HepG2 (cell line): ENCODE data around the gene GIMAP8. TPM values are rescaled to one million over a fixed set of nuclear protein-coding genes. Genes with fewer than 3 reads are reported as not detected.

Experiments used
- ARID5B ChIP-seq: IDR thresholded peaks from 2 replicates; pipeline ENCODE4 v1.4.0; 2020; ENCODE audit warnings: mild to moderate bottlenecking, missing genetic modification reagents
- BRD4 ChIP-seq: sonication (generic); formaldehyde crosslinking; IDR thresholded peaks from 2 replicates; pipeline ENCODE4 v1.4.0; 2020; ENCODE audit warnings: missing genetic modification reagents
- CERS6 ChIP-seq: sonication (generic); formaldehyde crosslinking; IDR thresholded peaks from 2 replicates; pipeline ENCODE4 v1.5.0; 2020; ENCODE audit warnings: missing genetic modification reagents
- HNF4A ChIP-seq: sonication (generic); formaldehyde crosslinking; IDR thresholded peaks from 2 replicates; pipeline ENCODE4 v1.4.0; 2020; ENCODE audit warnings: missing genetic modification reagents
- KAT7 ChIP-seq: IDR thresholded peaks from 2 replicates; pipeline ENCODE4 v1.6.1; 2018; ENCODE audit warnings: borderline replicate concordance, missing compliant biosample characterization
- NONO ChIP-seq, 2 experiments: fragments of 450-650 bp in 1 of 2; sonication (generic) in 1 of 2; formaldehyde crosslinking in 1 of 2; IDR thresholded peaks in 1 of 2; conservative IDR thresholded peaks in 1 of 2; 2 replicates each; pipeline versions ENCODE4 v1.6.1 to v1.8.0; 2017 to 2022; ENCODE audit warnings: mild to moderate bottlenecking in 1 of 2, missing genetic modification reagents in 1 of 2, moderate library complexity in 1 of 2
- SMAD3 ChIP-seq: sonication (generic); formaldehyde crosslinking; IDR thresholded peaks from 2 replicates; pipeline ENCODE4 v1.4.0; 2020; ENCODE audit warnings: missing genetic modification reagents
- SMARCC2 ChIP-seq: fragments of 450-650 bp; IDR thresholded peaks from 2 replicates; pipeline ENCODE4 v1.6.1; 2017; ENCODE audit warnings: antibody characterized with exemption, mild to moderate bottlenecking
- YEATS2 ChIP-seq: sonication (generic); formaldehyde crosslinking; IDR thresholded peaks from 2 replicates; pipeline ENCODE4 v1.4.0; 2020; ENCODE audit warnings: missing genetic modification reagents, borderline replicate concordance
- ZFX ChIP-seq: sonication (generic); formaldehyde crosslinking; IDR thresholded peaks from 2 replicates; pipeline ENCODE4 v1.4.0; 2020; ENCODE audit warnings: mild to moderate bottlenecking, low read depth, missing genetic modification reagents, moderate library complexity
- ZNF225 ChIP-seq: sonication (generic); formaldehyde crosslinking; IDR thresholded peaks from 2 replicates; pipeline ENCODE4 v1.4.0; 2020; ENCODE audit warnings: mild to moderate bottlenecking, missing genetic modification reagents
- ZNF264 ChIP-seq: sonication (generic); formaldehyde crosslinking; IDR thresholded peaks from 2 replicates; pipeline ENCODE4 v1.4.0; 2020; ENCODE audit warnings: missing genetic modification reagents
- ZNF513 ChIP-seq: sonication (generic); formaldehyde crosslinking; conservative IDR thresholded peaks from 2 replicates; pipeline ENCODE4 v1.5.0; 2020; ENCODE audit warnings: missing genetic modification reagents
- ZNF781 ChIP-seq: sonication (generic); formaldehyde crosslinking; IDR thresholded peaks from 2 replicates; pipeline ENCODE4 v1.5.1; 2020; ENCODE audit warnings: borderline replicate concordance, mild to moderate bottlenecking, missing genetic modification reagents; ENCODE audit errors: not compliant biosample characterization
- ZSCAN22 ChIP-seq: sonication (generic); formaldehyde crosslinking; IDR thresholded peaks from 2 replicates; pipeline ENCODE4 v1.4.0; 2020; ENCODE audit warnings: mild to moderate bottlenecking, missing genetic modification reagents
- polyA plus RNA-seq, 8 experiments: library from polyadenylated mRNA; depleted of rRNA in 3 of 8; stranded (reverse) in 7 of 8; unstranded in 1 of 8; fragments of >200 nt; fragmentation: Illumina TruSeq in 4 of 8; extraction: Trizol in 4 of 8; gene quantifications; 2 replicates each; pipeline versions ENCODE4 v1.2.1 to v1.2.3, GENCODE V29; 2011 to 2016; ENCODE audit warnings: low read depth in 4 of 8, missing spikeins in 1 of 8, mixed read lengths in 1 of 8; ENCODE audit not compliant: insufficient read depth in 1 of 8
- total RNA-seq, 5 experiments: library from RNA; depleted of rRNA; stranded (reverse); fragments of >200 nt; fragmentation: Illumina TruSeq; extraction: Trizol; gene quantifications; 2 replicates each; pipeline ENCODE4 v1.2.3, GENCODE V29; 2016; ENCODE audit warnings: low read depth in 1 of 5
- TF ChIP-seq, protein P1 (sequence below), 2 experiments: fragments of 450-650 bp in 1 of 2; sonication (generic) in 1 of 2; formaldehyde crosslinking; IDR thresholded peaks; 2 replicates each; pipeline versions ENCODE4 v1.5.0 to v1.8.0; 2020 to 2022; ENCODE audit warnings: mild to moderate bottlenecking in 1 of 2, missing genetic modification reagents in 1 of 2

The GIMAP8 gene
- total and polyA plus RNA-seq, 2 of the 13 experiments (the other 11 are each of a cell fraction or from before 2014, with no cell fraction given): not detected

DNA sequence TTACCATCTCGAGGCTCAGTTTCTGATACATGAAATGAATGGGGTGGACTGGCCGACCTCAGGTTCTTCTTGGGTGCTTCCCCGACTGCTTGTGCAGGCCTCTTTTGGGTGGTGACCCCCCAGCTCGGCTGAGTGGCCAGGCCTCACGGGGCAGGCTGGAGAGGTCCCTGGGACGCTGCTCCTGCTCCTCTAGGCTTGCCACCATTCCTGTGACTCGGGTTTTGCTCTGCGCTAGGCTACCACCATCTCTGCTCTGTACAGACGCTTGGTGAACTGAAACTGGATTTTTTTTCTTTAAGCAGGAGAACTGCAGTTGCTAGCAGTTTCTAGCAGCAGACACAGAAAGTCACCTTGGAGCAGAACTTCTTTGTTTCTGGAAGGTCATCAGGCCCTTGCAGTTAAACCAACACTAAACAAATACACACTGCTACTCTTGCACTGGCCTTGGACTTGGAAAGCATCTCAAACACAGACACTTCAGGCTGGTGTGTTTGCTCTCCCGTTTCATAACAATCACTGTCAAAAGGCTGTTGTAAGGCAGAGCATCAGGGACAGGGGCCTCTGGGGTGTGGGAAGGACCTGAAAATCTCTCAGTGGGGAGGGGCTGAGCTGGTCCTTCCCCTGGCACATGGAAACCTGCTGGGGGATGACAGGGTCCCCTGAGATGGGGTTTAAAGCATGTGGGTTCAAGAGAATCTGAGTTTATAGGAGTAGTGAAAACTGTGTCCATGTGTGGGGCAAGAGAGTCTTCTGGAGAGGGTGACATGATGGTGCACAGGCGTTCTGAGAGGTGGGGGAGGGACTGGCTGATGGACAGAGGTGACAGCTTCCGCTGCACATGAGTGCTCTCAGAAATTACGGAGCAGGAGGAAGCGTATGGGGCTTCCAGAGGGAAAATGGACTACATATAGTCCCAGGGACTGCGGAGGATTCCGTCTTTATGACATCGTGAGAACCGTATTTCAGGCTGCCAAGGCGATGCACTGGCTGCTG lies 35.0 kb upstream of the GIMAP8 start (continued):
- TF ChIP-seq KAT7 (no peak), ZFX (CRISPR knock-in tag) (peak; percentile 45; the same call in 1 of the 2 replicates), HNF4A (CRISPR knock-in tag) (peak; percentile 74), NONO (IDR thresholded peaks at IDR 0.05) (no peak), NONO (CRISPR knock-in tag; conservative IDR thresholded peaks at IDR 0.05) (peak; percentile 63; the same call in 1 of the 2 replicates), YEATS2 (CRISPR knock-in tag) (peak; percentile 71; the same call in 1 of the 2 replicates), ARID5B (CRISPR knock-in tag) (peak; percentile 95), ZNF264 (CRISPR knock-in tag) (no peak), ZNF513 (CRISPR knock-in tag) (no peak), SMARCC2 (no peak), BRD4 (no peak), ZNF225 (CRISPR knock-in tag) (0 out of 2 replicates have a peak, but pooled peaks have one; percentile 66), CERS6 (CRISPR knock-in tag) (no peak), SMAD3 (CRISPR knock-in tag) (peak; percentile 71; the same call in 1 of the 2 replicates), ZSCAN22 (CRISPR knock-in tag) (no peak), ZNF781 (CRISPR knock-in tag) (peak; percentile 44)
- TF ChIP-seq, protein P1, sequence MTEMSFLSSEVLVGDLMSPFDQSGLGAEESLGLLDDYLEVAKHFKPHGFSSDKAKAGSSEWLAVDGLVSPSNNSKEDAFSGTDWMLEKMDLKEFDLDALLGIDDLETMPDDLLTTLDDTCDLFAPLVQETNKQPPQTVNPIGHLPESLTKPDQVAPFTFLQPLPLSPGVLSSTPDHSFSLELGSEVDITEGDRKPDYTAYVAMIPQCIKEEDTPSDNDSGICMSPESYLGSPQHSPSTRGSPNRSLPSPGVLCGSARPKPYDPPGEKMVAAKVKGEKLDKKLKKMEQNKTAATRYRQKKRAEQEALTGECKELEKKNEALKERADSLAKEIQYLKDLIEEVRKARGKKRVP (CRISPR knock-in tag; IDR thresholded peaks at IDR 0.05): peak in 1 of 2 experiments; percentile 34; a peak in 1 of 4 replicates
